Sigmoid colon (tissue), 7 donors: ENCODE measurements around the gene KCNIP4. TPM values are rescaled to one million over a fixed set of nuclear protein-coding genes. Genes with fewer than 3 reads are reported as not detected.

Experiments used
- DNase-seq: peaks from one replicate; pipeline ENCODE4 v3.0.0-alpha.2; 2019
- H3K27ac ChIP-seq, 4 donors: fragments of 200-600 bp; sonication (generic); one replicate each; pipeline ENCODE4 v1.5.1; 2016 to 2019; ENCODE audit warnings: mild to moderate bottlenecking in 1 of 4
- H3K27me3 ChIP-seq, 3 donors: fragments of 200-600 bp; sonication (generic); one replicate each; pipeline ENCODE4 v1.5.1; 2019; ENCODE audit warnings: mild to moderate bottlenecking in 1 of 3
- H3K36me3 ChIP-seq, 4 donors: fragments of 200-600 bp; sonication (generic); one replicate each; pipeline ENCODE4 v1.5.1; 2016 to 2019
- H3K4me1 ChIP-seq, 4 donors: fragments of 200-600 bp; sonication (generic); one replicate each; pipeline ENCODE4 v1.5.1; 2017 to 2019
- H3K4me3 ChIP-seq, 4 donors: fragments of 200-600 bp; sonication (generic); one replicate each; pipeline ENCODE4 v1.5.1; 2017 to 2019; ENCODE audit warnings: mild to moderate bottlenecking in 2 of 4, moderate library complexity in 1 of 4
- H3K9me3 ChIP-seq, 4 donors: fragments of 200-600 bp in 3 of 4; sonication (generic) in 3 of 4; one replicate each; pipeline versions ENCODE4 v1.5.1 to v1.6.1; 2013 to 2019
- CTCF ChIP-seq, 4 experiments: fragments of 450-650 bp in 3 of 4; fragments of 200-600 bp in 1 of 4; IDR thresholded peaks; one replicate each; pipeline ENCODE4 v1.5.1; 2016 to 2019; ENCODE audit warnings: antibody characterized with exemption in 4 of 4, mild to moderate bottlenecking in 3 of 4, moderate library complexity in 2 of 4
- EP300 ChIP-seq, 4 donors: sonication (generic); formaldehyde crosslinking; IDR thresholded peaks; one replicate each; pipeline ENCODE4 v1.6.1; 2017; ENCODE audit warnings: antibody characterized with exemption in 4 of 4
- POLR2A ChIP-seq, 2 donors: fragments of 450-650 bp; IDR thresholded peaks; one replicate each; pipeline ENCODE4 v1.6.1; 2016; ENCODE audit warnings: antibody characterized with exemption in 2 of 2, mild to moderate bottlenecking in 2 of 2, moderate library complexity in 2 of 2
- POLR2AphosphoS5 ChIP-seq, 4 donors: sonication (generic); formaldehyde crosslinking; IDR thresholded peaks; one replicate each; pipeline ENCODE4 v1.6.1; 2017; ENCODE audit warnings: antibody characterized with exemption in 4 of 4
- WGBS, 2 donors: extraction: QIAGEN DNeasy Blood & Tissue Kit; methylation state at CpG; one replicate each; pipeline ENCODE4 v1.1.7; 2013; 5-methylcytosine and 5-hydroxymethylcytosine counted together
- intact Hi-C: fragments of 100-400 bp; cut with DNase I; formaldehyde crosslinking; loops from one replicate; pipeline ENCODE4 v1.15.1; 2023
- polyA plus RNA-seq, 3 donors: library from polyadenylated mRNA; stranded (reverse); fragments of 200-250 nt; gene quantifications; one replicate each; pipeline ENCODE4 v1.2.3, GENCODE V29; 2013
- total RNA-seq, 4 donors: library from RNA; depleted of rRNA; stranded (reverse); fragments of >200 nt; gene quantifications; one replicate each; pipeline ENCODE4 v1.1.0, GENCODE V29; 2016
- donor health status: healthy with polysubstance abuse.
- donor health status: Bipolar disorder and iron deficiency.
- donor health status: healthy.

The KCNIP4 gene
- total and polyA plus RNA-seq, 7 donors, result 0.60 to 28.5 (median 14.0) TPM; not detected in 1

- H3K4me3 ChIP-seq, result no peak overlapping the region
- TF ChIP-seq POLR2AphosphoS5 (IDR thresholded peaks at IDR 0.05) (no peak), POLR2A (IDR thresholded peaks at IDR 0.05) (no peak)
- intact Hi-C loops, result no loop called here
- DNase-seq, result no peak
- peaks cover 0 to 27% (median 18%) of the 10 kb centered on the region in 4 donors for H3K4me1 ChIP-seq
- H3K27ac ChIP-seq, result peak overlapping the region in 3 of 4 donors; percentile 27 to 52 (median 30)
- no peaks in the 10 kb centered on the region for H3K27me3 ChIP-seq
- no peaks in the 10 kb centered on the region for H3K9me3 ChIP-seq
- H3K36me3 ChIP-seq, result no peaks in the 10 kb centered on the region
- WGBS, 2 donors, result 60 to 65% methylated on average over 3 of the region's 3 CpGs
Measured at GRCh38 chr4:21118301-21118700, 830.3 kb downstream of the KCNIP4 start.

GRCh38 chr4:21117541-21118180, 830.9 kb downstream of the KCNIP4 start:
- H3K27me3 ChIP-seq, result no peaks in the 10 kb centered on the region
- H3K9me3 ChIP-seq, result no peaks in the 10 kb centered on the region
- no peaks in the 10 kb centered on the region for H3K36me3 ChIP-seq
- WGBS, 2 donors, result 72 to 74% methylated on average over 7 of the region's 7 CpGs
- intact Hi-C loops, result no loop called here
- peaks cover 0 to 34% (median 21%) of the 10 kb centered on the region in 4 donors for H3K4me1 ChIP-seq
- TF ChIP-seq EP300 (IDR thresholded peaks at IDR 0.05), result no peak
- no peak for TF ChIP-seq POLR2A (IDR thresholded peaks at IDR 0.05)
- TF ChIP-seq CTCF (IDR thresholded peaks at IDR 0.05), result no peak
- TF ChIP-seq POLR2AphosphoS5 (IDR thresholded peaks at IDR 0.05), result no peak
- H3K4me3 ChIP-seq, result no peak overlapping the region
- H3K27ac ChIP-seq, result peak overlapping the region in 3 of 4 donors; percentile 27 to 52 (median 30)
- DNase-seq, result no peak

- TF ChIP-seq POLR2A (IDR thresholded peaks at IDR 0.05), result no peak
- TF ChIP-seq CTCF (IDR thresholded peaks at IDR 0.05), result no peak
- no peak for TF ChIP-seq EP300 (IDR thresholded peaks at IDR 0.05)
- no peak for TF ChIP-seq POLR2AphosphoS5 (IDR thresholded peaks at IDR 0.05)
- intact Hi-C loops, result no loop called here
- Histone ChIP-seq H3K27ac (peak overlapping the region in 3 of 4 donors; percentile 14 to 37 (median 32)), H3K27me3 (no peaks in the 10 kb centered on the region), H3K4me3 (no peak overlapping the region), H3K9me3 (no peaks in the 10 kb centered on the region), H3K36me3 (no peaks in the 10 kb centered on the region), H3K4me1 (peaks cover 0 to 40% (median 22%) of the 10 kb centered on the region in 4 donors)
- DNase-seq, result no peak
- WGBS, 2 donors, result 58 to 76% methylated on average over 3 of the region's 3 CpGs
Measured at GRCh38 chr4:21113496-21114223, 834.9 kb downstream of the KCNIP4 start.

- no peaks in the 10 kb centered on the region for H3K27me3 ChIP-seq
- H3K36me3 ChIP-seq, result no peaks in the 10 kb centered on the region
- no peaks in the 10 kb centered on the region for H3K9me3 ChIP-seq
- no peak for DNase-seq
- intact Hi-C loops, result no loop called here
- no peak overlapping the region for H3K4me3 ChIP-seq
- no peak overlapping the region for H3K27ac ChIP-seq
- no peaks in the 10 kb centered on the region for H3K4me1 ChIP-seq
- TF ChIP-seq POLR2AphosphoS5 (IDR thresholded peaks at IDR 0.05) (no peak), EP300 (IDR thresholded peaks at IDR 0.05) (no peak), POLR2A (IDR thresholded peaks at IDR 0.05) (no peak), CTCF (IDR thresholded peaks at IDR 0.05) (no peak)
Measured at GRCh38 chr4:21102667-21103066, 845.9 kb downstream of the KCNIP4 start.

GRCh38 chr4:21097865-21098264, 850.7 kb downstream of the KCNIP4 start:
- intact Hi-C loops, result no loop called here
- H3K9me3 ChIP-seq, result no peaks in the 10 kb centered on the region
- 17 to 55% methylated on average over 1 of the region's 1 CpG for WGBS, 2 donors
- TF ChIP-seq CTCF (IDR thresholded peaks at IDR 0.05) (no peak), POLR2AphosphoS5 (IDR thresholded peaks at IDR 0.05) (no peak), POLR2A (IDR thresholded peaks at IDR 0.05) (no peak), EP300 (IDR thresholded peaks at IDR 0.05) (no peak)
- H3K4me3 ChIP-seq, result no peak overlapping the region
- H3K27me3 ChIP-seq, result no peaks in the 10 kb centered on the region
- DNase-seq, result no peak
- H3K36me3 ChIP-seq, result no peaks in the 10 kb centered on the region
- H3K4me1 ChIP-seq, result no peaks in the 10 kb centered on the region
- no peak overlapping the region for H3K27ac ChIP-seq
